Measurements from ENCODE around the gene SMARCA5. TPM values are rescaled to one million over a fixed set of nuclear protein-coding genes. Genes with fewer than 3 reads are reported as not detected.

Gene SMARCA5
- total and polyA plus RNA-seq, 7 donors: 10.4 to 24.9 (median 21.6) TPM

- no peak for DNase-seq
- Histone ChIP-seq H3K9me3 (no peaks in the 10 kb centered on the region), H3K4me1 (no peaks in the 10 kb centered on the region), H3K4me3 (no peak overlapping the region), H3K36me3 (ENCODE audit: insufficient read depth in 1 of 2, low read depth in 1 of 2) (no peaks in the 10 kb centered on the region), H3K27ac (no peak overlapping the region), H3K27me3 (ENCODE audit: insufficient read depth in 3 of 3, low read length in 2 of 3) (no peaks in the 10 kb centered on the region)
- WGBS, 3 donors: 67 to 85% (median 77%) methylated on average over 3 of the region's 3 CpGs
- ATAC-seq: no peak
- intact Hi-C loops (cut with DNase I): no loop called here
- TF ChIP-seq CTCF (IDR thresholded peaks at IDR 0.05): no peak
Measured at GRCh38 chr4:143606480-143606879, 93.0 kb downstream of the SMARCA5 start.

Other genes starting within 250 kb of the SMARCA5 start
- 10 to 100 TPM; 10.1 to 20.3 (median 15.2) TPM for gene GAB1, start 176.8 kb upstream of the SMARCA5 start, total RNA-seq
- gene GAB1, start 176.8 kb upstream of the SMARCA5 start, polyA plus RNA-seq: 1 to 10 TPM; 1.0 to 9.1 (median 3.2) TPM
- not detected for gene FREM3, start 187.0 kb downstream of the SMARCA5 start, total RNA-seq
- under 1 TPM in 1 of 3 donors, not detected in 2; 0.01 TPM for gene FREM3, start 187.0 kb downstream of the SMARCA5 start, polyA plus RNA-seq